GM18861 (cell line): ENCODE data around the gene ABCB9.
"Not testable (repeated sequence)": the region's sequence is repeated elsewhere in the genome, so short reads cannot be mapped to it uniquely, and the experiment has no call there.

Experiments used
- ATAC-seq: cut with Tn5 transposase; IDR thresholded peaks from one replicate; pipeline ENCODE4 v1.9.1; 2021; ENCODE audit not compliant: unreplicated experiment

Gene ABCB9

GRCh38 chr12:122965851-122966742 lies at the start of gene ABCB9:
Gene ABCB9, minus strand, starts transcription at chr12:122966463. Its CDS starts 6,228 bp downstream, at chr12:122960235.
- ATAC-seq: peak; percentile 52

GRCh38 chr12:123014473-123014872 lies 48.2 kb upstream of the ABCB9 start:
- not testable (repeated sequence) for ATAC-seq

- ATAC-seq: no peak
Measured at GRCh38 chr12:123013185-123014095, 47.2 kb upstream of the ABCB9 start.

GRCh38 chr12:123011701-123012100 lies 45.4 kb upstream of the ABCB9 start:
- ATAC-seq: no peak

GRCh38 chr12:123010681-123011080 lies 44.4 kb upstream of the ABCB9 start:
- ATAC-seq: no peak

- no peak for ATAC-seq
Measured at GRCh38 chr12:123010110-123010509, 43.8 kb upstream of the ABCB9 start.

GRCh38 chr12:123006977-123007376 lies 40.7 kb upstream of the ABCB9 start:
- no peak for ATAC-seq

GRCh38 chr12:123005081-123005626 lies 38.9 kb upstream of the ABCB9 start:
- no peak for ATAC-seq

- ATAC-seq: no peak
Measured at GRCh38 chr12:123004287-123004686, 38.0 kb upstream of the ABCB9 start.

GRCh38 chr12:123003257-123003656 lies 37.0 kb upstream of the ABCB9 start:
- ATAC-seq: no peak

- ATAC-seq: no peak
Measured at GRCh38 chr12:123001464-123001863, 35.2 kb upstream of the ABCB9 start.

- no peak for ATAC-seq
Measured at GRCh38 chr12:123000578-123000977, 34.3 kb upstream of the ABCB9 start.

GRCh38 chr12:122999986-123000420 lies 33.7 kb upstream of the ABCB9 start:
- no peak for ATAC-seq

- no peak for ATAC-seq
Measured at GRCh38 chr12:122999196-122999946, 33.1 kb upstream of the ABCB9 start.

GRCh38 chr12:122998316-122998715 lies 32.1 kb upstream of the ABCB9 start:
- no peak for ATAC-seq

- no peak for ATAC-seq
Measured at GRCh38 chr12:122997343-122998250, 31.3 kb upstream of the ABCB9 start.

- ATAC-seq: no peak
Measured at GRCh38 chr12:122996621-122997342, 30.5 kb upstream of the ABCB9 start.

- ATAC-seq: no peak
Measured at GRCh38 chr12:122996188-122996601, 29.9 kb upstream of the ABCB9 start.
